ENCODE data around the gene SDSL.

SDSL gene

DNA sequence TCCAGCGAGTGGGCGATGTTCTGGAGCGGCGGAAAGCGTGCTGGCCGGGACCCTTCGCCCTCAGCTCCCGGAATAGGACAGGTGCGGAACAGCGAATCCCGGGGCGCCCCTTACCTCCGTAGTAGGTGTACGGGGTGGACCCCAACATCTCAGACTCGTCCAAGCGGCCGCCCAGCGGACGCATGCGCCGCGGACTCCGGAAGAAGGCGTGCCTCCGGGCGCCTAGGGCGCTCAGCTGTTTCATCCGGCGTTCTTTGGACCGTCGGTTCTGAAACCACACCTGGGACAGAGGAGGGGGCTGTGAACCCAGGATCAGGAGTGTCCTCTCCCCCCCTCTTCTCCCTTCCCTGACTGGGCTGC, 44.9 kb downstream of the SDSL start:
- H2AFZ ChIP-seq (ENCODE audit: low read depth), result peak overlapping the region; percentile 49; the same call in 1 of the 2 replicates
- H4K20me1 ChIP-seq (ENCODE audit: insufficient read depth), result no peaks in the 10 kb centered on the region
- no peak overlapping the region for H3K9ac ChIP-seq
- peaks cover 44% of the 10 kb centered on the region for H3K27me3 ChIP-seq (ENCODE audit: insufficient read depth, low read depth)
- no peak overlapping the region for H3K4me2 ChIP-seq
- TF ChIP-seq, protein P1, sequence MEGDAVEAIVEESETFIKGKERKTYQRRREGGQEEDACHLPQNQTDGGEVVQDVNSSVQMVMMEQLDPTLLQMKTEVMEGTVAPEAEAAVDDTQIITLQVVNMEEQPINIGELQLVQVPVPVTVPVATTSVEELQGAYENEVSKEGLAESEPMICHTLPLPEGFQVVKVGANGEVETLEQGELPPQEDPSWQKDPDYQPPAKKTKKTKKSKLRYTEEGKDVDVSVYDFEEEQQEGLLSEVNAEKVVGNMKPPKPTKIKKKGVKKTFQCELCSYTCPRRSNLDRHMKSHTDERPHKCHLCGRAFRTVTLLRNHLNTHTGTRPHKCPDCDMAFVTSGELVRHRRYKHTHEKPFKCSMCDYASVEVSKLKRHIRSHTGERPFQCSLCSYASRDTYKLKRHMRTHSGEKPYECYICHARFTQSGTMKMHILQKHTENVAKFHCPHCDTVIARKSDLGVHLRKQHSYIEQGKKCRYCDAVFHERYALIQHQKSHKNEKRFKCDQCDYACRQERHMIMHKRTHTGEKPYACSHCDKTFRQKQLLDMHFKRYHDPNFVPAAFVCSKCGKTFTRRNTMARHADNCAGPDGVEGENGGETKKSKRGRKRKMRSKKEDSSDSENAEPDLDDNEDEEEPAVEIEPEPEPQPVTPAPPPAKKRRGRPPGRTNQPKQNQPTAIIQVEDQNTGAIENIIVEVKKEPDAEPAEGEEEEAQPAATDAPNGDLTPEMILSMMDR (conservative IDR thresholded peaks at IDR 0.05; ENCODE audit: low read depth, low read length), result no peak
- no peaks in the 10 kb centered on the region for H3K4me1 ChIP-seq (ENCODE audit: low read depth, poor library complexity, severe bottlenecking)
- H3K4me3 ChIP-seq (IDR thresholded peaks at IDR 0.05; ENCODE audit: insufficient read depth, low read depth, low read length), result no peak overlapping the region
- H3K79me2 ChIP-seq (ENCODE audit: insufficient read depth, low read depth), result no peaks in the 10 kb centered on the region
- H3K36me3 ChIP-seq (ENCODE audit: insufficient read depth), result no peaks in the 10 kb centered on the region
- no peak overlapping the region for H3K27ac ChIP-seq

DNA sequence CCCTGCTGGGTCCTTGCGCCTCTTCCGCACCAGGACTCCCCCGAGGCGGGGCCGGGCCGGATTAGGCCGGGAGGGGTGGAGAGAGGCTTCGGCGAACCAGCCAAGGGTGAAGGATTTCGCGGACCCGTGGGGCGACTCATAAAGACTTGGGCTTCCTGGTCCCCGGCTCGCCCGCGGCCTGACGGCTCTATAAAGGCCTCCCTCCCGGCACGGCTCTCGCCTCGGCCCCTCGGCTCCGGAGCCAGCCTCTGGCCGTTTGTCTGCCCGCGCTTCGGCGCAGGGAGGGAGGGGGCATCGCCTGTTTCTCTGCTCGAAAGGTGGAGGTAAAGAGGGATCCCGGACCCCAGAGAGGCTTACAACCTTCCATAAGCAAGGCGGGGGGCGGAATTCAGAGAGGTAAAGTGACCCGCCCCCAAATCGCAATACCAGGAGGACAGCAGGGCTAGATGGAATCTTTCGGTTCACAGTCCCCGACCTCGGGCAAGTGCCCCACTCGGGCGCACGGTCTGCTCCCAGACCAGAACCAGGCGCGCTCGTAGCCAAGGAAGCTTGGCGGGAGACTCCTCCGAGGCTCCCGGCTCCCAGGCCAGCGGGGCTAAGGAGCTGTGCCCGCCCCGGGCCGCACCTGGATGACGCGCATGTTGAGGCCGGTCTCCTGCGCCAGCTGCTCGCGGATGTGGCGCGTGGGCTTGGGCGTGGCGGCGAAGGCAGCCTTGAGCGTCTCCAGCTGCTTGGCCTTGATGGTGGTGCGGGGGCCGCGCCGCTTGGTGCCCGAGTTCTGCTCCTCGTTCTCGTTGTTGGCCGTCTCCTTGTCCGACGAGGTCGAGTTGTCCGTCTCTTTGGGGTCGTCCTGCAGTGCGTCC, 45.6 kb downstream of the SDSL start:
- peak overlapping the region; percentile 49 for H2AFZ ChIP-seq (ENCODE audit: low read depth)

DNA sequence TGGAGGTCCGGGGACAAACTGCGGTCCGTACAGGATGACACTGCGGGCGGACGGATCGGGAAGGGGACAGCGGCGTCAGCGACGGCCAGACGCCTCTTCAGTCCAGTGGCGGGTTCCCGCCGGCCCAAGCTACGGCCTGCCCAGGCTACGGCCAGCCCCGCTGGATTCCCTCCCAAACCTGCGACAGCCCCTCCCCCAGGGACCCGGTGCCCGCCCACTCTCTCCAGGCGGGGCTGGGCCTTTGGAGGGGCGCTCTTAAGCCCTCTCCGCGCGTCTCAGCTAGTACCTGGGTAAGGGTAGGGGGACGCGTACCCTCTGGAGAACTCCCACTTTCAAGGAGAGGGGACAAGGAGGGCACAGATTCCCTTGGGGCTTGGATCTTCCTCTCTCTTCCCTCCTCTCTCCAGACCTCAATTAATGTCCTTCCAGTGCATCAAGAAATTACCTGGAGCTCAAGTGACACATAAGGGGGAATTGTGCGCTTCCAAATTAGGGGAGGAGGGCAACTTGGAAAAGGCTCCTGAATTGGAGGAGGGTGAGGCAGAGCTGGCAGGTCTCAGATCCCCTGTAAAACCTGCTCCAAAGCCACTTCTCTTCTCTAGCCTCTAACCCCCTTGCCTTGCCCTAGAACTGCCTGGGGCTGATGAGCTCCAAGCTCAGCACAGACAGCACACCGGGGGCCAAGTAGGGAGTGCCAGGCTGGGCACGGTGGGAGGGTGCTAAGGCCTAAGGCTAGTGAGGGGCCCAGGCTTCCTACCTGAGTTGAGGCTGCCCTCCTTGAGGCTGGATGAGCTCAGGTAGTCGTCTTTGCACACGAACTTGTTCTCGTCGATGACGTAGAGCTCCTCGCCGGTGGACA, 46.4 kb downstream of the SDSL start:
- TF ChIP-seq, protein P1 (conservative IDR thresholded peaks at IDR 0.05; ENCODE audit: low read depth, low read length), result no peak
- no peaks in the 10 kb centered on the region for H3K79me2 ChIP-seq (ENCODE audit: insufficient read depth, low read depth)
- H3K36me3 ChIP-seq (ENCODE audit: insufficient read depth), result no peaks in the 10 kb centered on the region
- no peaks in the 10 kb centered on the region for H4K20me1 ChIP-seq (ENCODE audit: insufficient read depth)
- H3K4me3 ChIP-seq (IDR thresholded peaks at IDR 0.05; ENCODE audit: insufficient read depth, low read depth, low read length), result no peak overlapping the region
- no peak overlapping the region for H2AFZ ChIP-seq (ENCODE audit: low read depth)
- H3K4me2 ChIP-seq, result no peak overlapping the region
- no peaks in the 10 kb centered on the region for H3K4me1 ChIP-seq (ENCODE audit: low read depth, poor library complexity, severe bottlenecking)
- no peak overlapping the region for H3K27ac ChIP-seq
- peaks cover 44% of the 10 kb centered on the region for H3K27me3 ChIP-seq (ENCODE audit: insufficient read depth, low read depth)
- no peak overlapping the region for H3K9ac ChIP-seq

More for the DNA sequence above, 45.6 kb downstream of the SDSL start:
- H3K4me2 ChIP-seq, result 0 out of 2 replicates have a peak overlapping the region, but pooled peaks have one; percentile 21
- no peaks in the 10 kb centered on the region for H3K36me3 ChIP-seq (ENCODE audit: insufficient read depth)
- no peaks in the 10 kb centered on the region for H3K4me1 ChIP-seq (ENCODE audit: low read depth, poor library complexity, severe bottlenecking)
- no peak overlapping the region for H3K9ac ChIP-seq
- H3K79me2 ChIP-seq (ENCODE audit: insufficient read depth, low read depth), result no peaks in the 10 kb centered on the region
- TF ChIP-seq, protein P1 (conservative IDR thresholded peaks at IDR 0.05; ENCODE audit: low read depth, low read length), result no peak
- no peak overlapping the region for H3K4me3 ChIP-seq (IDR thresholded peaks at IDR 0.05; ENCODE audit: insufficient read depth, low read depth, low read length)
- H4K20me1 ChIP-seq (ENCODE audit: insufficient read depth), result no peaks in the 10 kb centered on the region
- H3K27me3 ChIP-seq (ENCODE audit: insufficient read depth, low read depth), result peaks cover 44% of the 10 kb centered on the region
- no peak overlapping the region for H3K27ac ChIP-seq

DNA sequence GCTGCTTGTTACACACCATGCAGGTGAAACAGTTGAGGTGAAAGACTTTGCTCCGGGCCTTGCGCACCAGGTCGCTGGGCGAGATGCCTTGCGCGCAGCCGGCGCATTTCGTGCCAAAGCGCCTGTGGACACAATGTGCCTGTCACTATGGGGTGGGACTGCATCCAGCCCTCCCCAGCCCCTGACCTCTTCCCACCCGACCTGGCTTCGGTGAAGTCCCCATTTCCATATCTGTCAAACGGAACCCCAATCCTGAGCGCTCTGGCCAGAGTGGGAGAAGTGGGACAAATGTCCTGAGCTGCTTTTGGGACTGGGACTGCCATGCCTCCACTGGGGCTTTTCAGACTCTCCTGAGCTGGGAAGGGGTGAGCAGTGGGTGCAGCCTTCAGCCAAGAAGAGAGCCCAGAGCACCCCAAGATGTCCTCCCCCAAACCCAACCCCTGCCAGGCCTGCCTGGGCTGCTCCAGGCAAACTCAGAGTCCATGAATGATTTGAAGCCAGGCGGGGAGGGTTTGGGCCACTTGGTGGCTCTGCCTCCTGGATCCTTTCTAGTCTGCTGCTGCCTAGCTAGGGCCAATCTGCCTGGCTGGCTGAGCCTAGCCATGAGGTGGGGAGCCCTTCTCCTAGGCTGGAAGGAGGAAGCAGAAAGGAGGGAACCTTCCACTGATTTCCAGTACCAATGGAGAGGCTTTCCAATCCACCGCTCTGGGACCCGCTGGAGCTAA, 47.2 kb downstream of the SDSL start:
- peaks cover 46% of the 10 kb centered on the region for H3K27me3 ChIP-seq (ENCODE audit: insufficient read depth, low read depth)
- H3K79me2 ChIP-seq (ENCODE audit: insufficient read depth, low read depth), result no peaks in the 10 kb centered on the region
- no peaks in the 10 kb centered on the region for H3K4me1 ChIP-seq (ENCODE audit: low read depth, poor library complexity, severe bottlenecking)
- H3K36me3 ChIP-seq (ENCODE audit: insufficient read depth), result no peaks in the 10 kb centered on the region
- TF ChIP-seq, protein P1 (conservative IDR thresholded peaks at IDR 0.05; ENCODE audit: low read depth, low read length), result no peak
- H3K4me3 ChIP-seq (IDR thresholded peaks at IDR 0.05; ENCODE audit: insufficient read depth, low read depth, low read length), result no peak overlapping the region
- H3K27ac ChIP-seq, result no peak overlapping the region
- H4K20me1 ChIP-seq (ENCODE audit: insufficient read depth), result no peaks in the 10 kb centered on the region
- H2AFZ ChIP-seq (ENCODE audit: low read depth), result no peak overlapping the region
- H3K9ac ChIP-seq, result no peak overlapping the region
- H3K4me2 ChIP-seq, result no peak overlapping the region

Measured in KMS-11 (cell line).